Lung (tissue), 12 donors: ENCODE measurements around the gene CBFB. TPM values are rescaled to one million over a fixed set of nuclear protein-coding genes. Genes with fewer than 3 reads are reported as not detected.

Experiments used
- ATAC-seq: fragments of 200-7000 bp; cut with Tn5 transposase; one replicate; pipeline ENCODE4 v1.9.1; 2020; ENCODE audit warnings: moderate number of reproducible peaks; ENCODE audit not compliant: insufficient read depth, low FRiP score
- DNase-seq, 3 donors: peaks; one replicate each; pipeline ENCODE4 v3.0.0-alpha.2; 2013 to 2017
- H3K27ac ChIP-seq, 2 donors: one replicate each; pipeline ENCODE4 v1.5.1; 2013; ENCODE audit warnings: mild to moderate bottlenecking in 2 of 2, moderate library complexity in 2 of 2, control low read depth in 1 of 2, inconsistent platforms in 1 of 2, low read depth in 1 of 2, low read length in 1 of 2
- H3K27me3 ChIP-seq, 3 donors: one replicate each; pipeline ENCODE4 v1.5.1; 2013; ENCODE audit warnings: low read length in 2 of 3; ENCODE audit not compliant: control insufficient read depth in 3 of 3, insufficient read depth in 3 of 3
- H3K36me3 ChIP-seq, 4 donors: one replicate each; pipeline ENCODE4 v1.5.1; 2013; ENCODE audit warnings: low read length in 4 of 4, mild to moderate bottlenecking in 1 of 4, moderate library complexity in 1 of 4; ENCODE audit not compliant: control insufficient read depth in 4 of 4, insufficient read depth in 4 of 4
- H3K4me1 ChIP-seq, 5 donors: one replicate each; pipeline ENCODE4 v1.5.1; 2013; ENCODE audit warnings: low read length in 5 of 5, mild to moderate bottlenecking in 2 of 5, moderate library complexity in 1 of 5; ENCODE audit not compliant: control insufficient read depth in 5 of 5, insufficient read depth in 5 of 5
- H3K4me3 ChIP-seq: one replicate; pipeline ENCODE4 v1.5.1; 2013; ENCODE audit warnings: mild to moderate bottlenecking, control low read depth, moderate library complexity
- H3K9ac ChIP-seq, 2 donors: one replicate each; pipeline ENCODE4 v1.5.1; 2013; ENCODE audit warnings: low read length in 2 of 2, control low read depth in 1 of 2; ENCODE audit not compliant: insufficient read depth in 1 of 2
- H3K9me3 ChIP-seq, 4 donors: one replicate each; pipeline ENCODE4 v1.5.1; 2013; ENCODE audit warnings: low read length in 3 of 4, mild to moderate bottlenecking in 1 of 4, moderate library complexity in 1 of 4; ENCODE audit not compliant: control insufficient read depth in 4 of 4, insufficient read depth in 3 of 4
- CTCF ChIP-seq: IDR thresholded peaks from 2 replicates; pipeline ENCODE4 v1.5.1; 2012; ENCODE audit warnings: mild to moderate bottlenecking; ENCODE audit errors: control extremely low read depth, extremely low read depth
- WGBS, 2 donors: extraction: QIAGEN DNeasy Blood & Tissue Kit; methylation state at CpG; one replicate each; pipeline ENCODE4 v1.1.7; 2013; 5-methylcytosine and 5-hydroxymethylcytosine counted together
- polyA plus RNA-seq, 2 donors: library from polyadenylated mRNA; stranded (reverse); fragments of 200-250 nt; gene quantifications; one replicate each; pipeline ENCODE4 v1.2.1, GENCODE V29; 2013
- total RNA-seq, 2 donors: library from RNA; depleted of rRNA in 1 of 2; stranded (reverse); fragments of >200 nt in 1 of 2; gene quantifications; one replicate each; pipeline ENCODE4 v1.2.1, GENCODE V29; 2014 to 2021
- donor health status: control.
- donor health status: control.
- donor health status: Bipolar disorder and iron deficiency.
- donor health status: healthy.
- donor health status: DM: yes; HTN: yes; CAD: no.

Gene CBFB
- total and polyA plus RNA-seq, 4 donors = 23.3 to 59.4 (median 38.6) TPM

GRCh38 chr16:67141391-67141790 lies 112.4 kb downstream of the CBFB start:
- DNase-seq = no peak
- TF ChIP-seq CTCF = no peak
- Histone ChIP-seq H3K36me3 (peaks cover 19 to 66% (median 56%) of the 10 kb centered on the region in 4 donors), H3K4me1 (no peaks in the 10 kb centered on the region), H3K9ac (no peak overlapping the region), H3K9me3 (peaks cover 0 to 2% (median 0%) of the 10 kb centered on the region in 4 donors), H3K27ac (no peak overlapping the region), H3K4me3 (no peak overlapping the region), H3K27me3 (no peaks in the 10 kb centered on the region)
- WGBS, 2 donors = 98% methylated on average over 13 of the region's 13 CpGs
- ATAC-seq = no peak

DNA sequence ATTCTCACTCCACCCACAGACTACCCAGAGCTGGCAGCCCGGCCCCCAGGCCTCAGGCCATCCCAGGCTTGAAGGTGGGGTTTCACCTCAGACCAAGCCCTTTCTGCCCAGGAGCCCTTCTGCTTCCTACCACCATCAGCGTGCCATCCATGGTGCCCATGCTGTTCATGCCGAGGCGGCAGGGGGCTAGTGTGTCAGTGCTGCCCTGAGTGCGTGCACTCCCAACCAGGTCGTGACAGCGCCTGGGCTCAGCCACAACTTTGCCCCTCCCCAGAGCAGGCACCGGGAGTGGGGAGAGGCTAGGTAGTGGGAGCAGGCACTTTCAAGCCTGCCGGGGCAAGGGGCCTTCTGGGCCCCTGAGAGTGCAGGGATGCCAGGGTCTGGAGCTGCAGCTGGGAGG lies 113.4 kb downstream of the CBFB start:
- H3K4me3 ChIP-seq = no peak overlapping the region
- DNase-seq = no peak
- TF ChIP-seq CTCF = no peak
- peaks cover 0 to 2% (median 0%) of the 10 kb centered on the region in 4 donors for H3K9me3 ChIP-seq
- no peaks in the 10 kb centered on the region for H3K4me1 ChIP-seq
- peaks cover 19 to 75% (median 59%) of the 10 kb centered on the region in 4 donors for H3K36me3 ChIP-seq
- no peak overlapping the region for H3K9ac ChIP-seq
- ATAC-seq = no peak
- H3K27me3 ChIP-seq = no peaks in the 10 kb centered on the region
- WGBS, 2 donors = 96 to 98% methylated on average over 9 of the region's 9 CpGs
- H3K27ac ChIP-seq = no peak overlapping the region

- no peak for ATAC-seq
- TF ChIP-seq CTCF = no peak
- WGBS, 2 donors = 90 to 100% methylated on average over 2 of the region's 2 CpGs
- H3K9ac ChIP-seq = no peak overlapping the region
- H3K36me3 ChIP-seq = peaks cover 19 to 77% (median 55%) of the 10 kb centered on the region in 4 donors
- H3K9me3 ChIP-seq = peaks cover 0 to 2% (median 0%) of the 10 kb centered on the region in 4 donors
- no peaks in the 10 kb centered on the region for H3K27me3 ChIP-seq
- H3K4me1 ChIP-seq = peaks cover 0 to 2% (median 0%) of the 10 kb centered on the region in 5 donors
- DNase-seq = no peak
- H3K4me3 ChIP-seq = no peak overlapping the region
- no peak overlapping the region for H3K27ac ChIP-seq
Measured at GRCh38 chr16:67144943-67145342, 116.0 kb downstream of the CBFB start.

- DNase-seq (no peak), ATAC-seq (no peak)
- WGBS, 2 donors = 84 to 88% methylated on average over 2 of the region's 2 CpGs
- TF ChIP-seq CTCF = no peak
- H3K9me3 ChIP-seq = peaks cover 0 to 2% (median 0%) of the 10 kb centered on the region in 4 donors
- no peak overlapping the region for H3K4me3 ChIP-seq
- peaks cover 15 to 72% (median 48%) of the 10 kb centered on the region in 4 donors for H3K36me3 ChIP-seq
- H3K4me1 ChIP-seq = peaks cover 0 to 8% (median 0%) of the 10 kb centered on the region in 5 donors
- no peak overlapping the region for H3K9ac ChIP-seq
- no peaks in the 10 kb centered on the region for H3K27me3 ChIP-seq
- no peak overlapping the region for H3K27ac ChIP-seq
Measured at GRCh38 chr16:67145746-67146145, 116.8 kb downstream of the CBFB start.
